Omental fat pad (tissue), 4 donors: ENCODE data around the gene RORB. TPM values are rescaled to one million over a fixed set of nuclear protein-coding genes. Genes with fewer than 3 reads are reported as not detected.

Source experiments
- ATAC-seq: fragments of 150-250 bp; one replicate; pipeline ENCODE4 v1.9.1; 2016; ENCODE audit warnings: mild to moderate bottlenecking, moderate library complexity; ENCODE audit not compliant: low FRiP score
- DNase-seq: peaks from one replicate; pipeline ENCODE4 v3.0.0-alpha.2; 2019; ENCODE audit warnings: low spot score
- total RNA-seq, 4 donors: library from RNA; depleted of rRNA; stranded (reverse); fragments of >200 nt; gene quantifications; one replicate each; pipeline ENCODE4 v1.1.0, GENCODE V29; 2016
- TF ChIP-seq, protein P1 (sequence below), 3 donors: fragments of 450-650 bp; IDR thresholded peaks; one replicate each; pipeline ENCODE4 v1.5.1; 2016 to 2017; ENCODE audit warnings: antibody characterized with exemption in 3 of 3, mild to moderate bottlenecking in 3 of 3, moderate library complexity in 2 of 3

The RORB gene
- total RNA-seq, 4 donors from 2014 or later, result 0.50 to 2.8 (median 2.1) TPM

DNA sequence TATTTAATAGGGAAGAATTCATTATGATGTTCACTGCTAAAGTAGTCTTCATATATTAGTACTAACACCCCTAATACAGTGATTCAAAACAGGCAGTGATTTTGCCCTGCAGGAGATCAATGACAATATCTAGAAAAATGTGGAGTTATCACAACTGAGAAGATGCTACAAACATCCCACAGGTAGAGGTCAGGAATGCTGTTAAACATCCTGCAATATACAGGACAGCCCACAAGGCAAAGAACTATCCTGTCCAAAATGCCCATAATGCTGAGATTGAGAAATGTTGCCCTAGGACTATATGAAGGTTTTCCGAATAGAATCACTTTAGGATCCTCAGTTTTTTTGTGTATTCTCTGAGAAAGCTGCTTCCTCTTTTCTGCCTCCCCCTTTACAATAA lies 15.3 kb downstream of the RORB start:
- TF ChIP-seq, protein P1, sequence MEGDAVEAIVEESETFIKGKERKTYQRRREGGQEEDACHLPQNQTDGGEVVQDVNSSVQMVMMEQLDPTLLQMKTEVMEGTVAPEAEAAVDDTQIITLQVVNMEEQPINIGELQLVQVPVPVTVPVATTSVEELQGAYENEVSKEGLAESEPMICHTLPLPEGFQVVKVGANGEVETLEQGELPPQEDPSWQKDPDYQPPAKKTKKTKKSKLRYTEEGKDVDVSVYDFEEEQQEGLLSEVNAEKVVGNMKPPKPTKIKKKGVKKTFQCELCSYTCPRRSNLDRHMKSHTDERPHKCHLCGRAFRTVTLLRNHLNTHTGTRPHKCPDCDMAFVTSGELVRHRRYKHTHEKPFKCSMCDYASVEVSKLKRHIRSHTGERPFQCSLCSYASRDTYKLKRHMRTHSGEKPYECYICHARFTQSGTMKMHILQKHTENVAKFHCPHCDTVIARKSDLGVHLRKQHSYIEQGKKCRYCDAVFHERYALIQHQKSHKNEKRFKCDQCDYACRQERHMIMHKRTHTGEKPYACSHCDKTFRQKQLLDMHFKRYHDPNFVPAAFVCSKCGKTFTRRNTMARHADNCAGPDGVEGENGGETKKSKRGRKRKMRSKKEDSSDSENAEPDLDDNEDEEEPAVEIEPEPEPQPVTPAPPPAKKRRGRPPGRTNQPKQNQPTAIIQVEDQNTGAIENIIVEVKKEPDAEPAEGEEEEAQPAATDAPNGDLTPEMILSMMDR (IDR thresholded peaks at IDR 0.05), result no peak
- DNase-seq (no peak), ATAC-seq (no peak)

- DNase-seq, result no peak
- TF ChIP-seq, protein P1 (IDR thresholded peaks at IDR 0.05), result no peak
- ATAC-seq, result no peak
Measured at GRCh38 chr9:74513221-74513620, 16.1 kb downstream of the RORB start.

GRCh38 chr9:74517188-74517587 lies 20.1 kb downstream of the RORB start:
- no peak for ATAC-seq
- TF ChIP-seq, protein P1 (IDR thresholded peaks at IDR 0.05), result no peak

DNA sequence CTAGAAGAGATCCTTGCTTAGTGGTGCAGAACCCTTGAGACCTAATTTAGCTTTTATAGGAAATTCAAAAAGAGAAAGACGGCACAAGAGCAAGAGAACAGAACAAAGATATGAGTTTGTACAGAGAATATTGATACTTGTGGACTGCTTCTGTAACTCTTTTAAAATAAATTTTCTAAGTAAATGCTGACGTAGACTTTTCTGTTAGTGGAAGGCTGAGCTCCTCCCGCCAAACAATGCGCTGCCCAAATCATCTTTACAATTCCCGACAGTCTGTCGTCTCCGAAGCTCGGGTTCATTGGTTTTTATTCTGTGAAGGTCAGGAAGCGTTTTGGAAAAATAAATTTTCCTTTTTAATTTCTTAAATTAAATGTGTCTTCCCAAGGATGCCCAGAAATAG lies 22.3 kb downstream of the RORB start:
- DNase-seq (no peak), ATAC-seq (no peak)
- TF ChIP-seq, protein P1 (IDR thresholded peaks at IDR 0.05), result no peak

More at GRCh38 chr9:74517188-74517587, 20.1 kb downstream of the RORB start:
- no peak for DNase-seq

- no peak for DNase-seq
- ATAC-seq, result no peak
- TF ChIP-seq, protein P1 (IDR thresholded peaks at IDR 0.05), result no peak
Measured at GRCh38 chr9:74521009-74521408, 23.9 kb downstream of the RORB start.

DNA sequence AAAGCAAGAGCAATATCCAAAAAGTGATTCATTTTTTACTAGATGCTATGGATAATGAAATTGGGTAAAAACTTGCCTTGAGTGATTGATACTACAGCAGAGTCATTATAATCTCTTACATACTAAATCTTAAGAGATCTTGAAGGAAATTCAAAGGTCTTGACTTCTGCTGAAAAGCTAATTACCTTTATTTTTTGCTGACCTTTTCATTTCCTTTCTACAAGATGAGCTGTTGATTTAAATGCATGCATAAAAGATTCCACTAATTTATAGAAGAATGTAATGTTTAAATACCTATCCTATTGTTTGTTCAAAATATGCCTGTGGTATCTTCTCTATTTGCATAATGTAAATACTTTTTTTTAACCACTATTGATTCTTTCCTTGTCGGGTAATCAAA lies 27.2 kb downstream of the RORB start:
- ATAC-seq (no peak), DNase-seq (no peak)
- TF ChIP-seq, protein P1 (IDR thresholded peaks at IDR 0.05), result no peak

DNA sequence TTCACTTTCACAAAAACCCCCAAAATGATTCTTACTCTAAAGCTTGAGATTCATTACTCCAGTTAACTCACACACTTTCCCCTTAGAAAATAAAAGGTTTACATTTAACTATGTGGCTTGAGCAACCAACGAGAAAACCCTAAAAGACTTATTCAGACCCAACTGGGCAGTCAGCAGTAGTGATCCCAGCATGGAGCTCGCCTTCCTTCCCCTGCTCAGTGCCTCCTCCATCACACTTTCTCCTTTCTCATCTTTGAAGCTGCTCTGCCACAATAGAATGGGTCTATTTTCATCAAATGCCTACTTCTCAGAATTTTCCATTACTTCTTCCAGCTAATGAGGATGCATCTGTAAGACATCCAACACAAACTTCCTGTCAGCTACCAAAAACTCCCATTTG lies 29.1 kb downstream of the RORB start:
- no peak for ATAC-seq
- DNase-seq, result no peak
- TF ChIP-seq, protein P1 (IDR thresholded peaks at IDR 0.05), result no peak
